ENCODE results near the gene PITPNC1.

Gene PITPNC1

GRCh38 chr17:67623767-67624166 lies 246.7 kb downstream of the PITPNC1 start:
- TF ChIP-seq POLR2AphosphoS5 (IDR thresholded peaks at IDR 0.05; ENCODE audit: low read depth, low read length) (no peak), TAF1 (IDR thresholded peaks at IDR 0.05; ENCODE audit: borderline replicate concordance, insufficient read depth, low read length) (no peak), SIN3A (IDR thresholded peaks at IDR 0.05; ENCODE audit: borderline replicate concordance, insufficient read depth, low read length) (no peak), FOXP2 (optimal IDR thresholded peaks at IDR 0.05; ENCODE audit: borderline replicate concordance, extremely low read depth, extremely low read length, insufficient read depth) (no peak), REST (IDR thresholded peaks at IDR 0.05; ENCODE audit: insufficient read depth in 1 of 2, low read depth in 2 of 2, low read length in 2 of 2) (no peak)

GRCh38 chr17:67624886-67625656 lies 248.0 kb downstream of the PITPNC1 start:
- TF ChIP-seq REST (IDR thresholded peaks at IDR 0.05; ENCODE audit: insufficient read depth in 1 of 2, low read depth in 2 of 2, low read length in 2 of 2) (no peak), FOXP2 (optimal IDR thresholded peaks at IDR 0.05; ENCODE audit: borderline replicate concordance, extremely low read depth, extremely low read length, insufficient read depth) (no peak), SIN3A (IDR thresholded peaks at IDR 0.05; ENCODE audit: borderline replicate concordance, insufficient read depth, low read length) (no peak), TAF1 (IDR thresholded peaks at IDR 0.05; ENCODE audit: borderline replicate concordance, insufficient read depth, low read length) (no peak), POLR2AphosphoS5 (IDR thresholded peaks at IDR 0.05; ENCODE audit: low read depth, low read length) (no peak)

- TF ChIP-seq TAF1 (IDR thresholded peaks at IDR 0.05; ENCODE audit: borderline replicate concordance, insufficient read depth, low read length) (no peak), POLR2AphosphoS5 (IDR thresholded peaks at IDR 0.05; ENCODE audit: low read depth, low read length) (no peak)
Measured at GRCh38 chr17:67625971-67626370, 248.9 kb downstream of the PITPNC1 start.

- TF ChIP-seq FOXP2 (optimal IDR thresholded peaks at IDR 0.05; ENCODE audit: borderline replicate concordance, extremely low read depth, extremely low read length, insufficient read depth) (peak; percentile 31), POLR2AphosphoS5 (IDR thresholded peaks at IDR 0.05; ENCODE audit: low read depth, low read length) (no peak)
Measured at GRCh38 chr17:67628580-67629013, 251.5 kb downstream of the PITPNC1 start.

- no peak for TF ChIP-seq SIN3A (IDR thresholded peaks at IDR 0.05; ENCODE audit: borderline replicate concordance, insufficient read depth, low read length)
Measured at GRCh38 chr17:67629971-67630320, 252.9 kb downstream of the PITPNC1 start.

- TF ChIP-seq SIN3A (IDR thresholded peaks at IDR 0.05; ENCODE audit: borderline replicate concordance, insufficient read depth, low read length) (no peak), POLR2AphosphoS5 (IDR thresholded peaks at IDR 0.05; ENCODE audit: low read depth, low read length) (no peak), REST (IDR thresholded peaks at IDR 0.05; ENCODE audit: insufficient read depth in 1 of 2, low read depth in 2 of 2, low read length in 2 of 2) (no peak), TAF1 (IDR thresholded peaks at IDR 0.05; ENCODE audit: borderline replicate concordance, insufficient read depth, low read length) (no peak), FOXP2 (optimal IDR thresholded peaks at IDR 0.05; ENCODE audit: borderline replicate concordance, extremely low read depth, extremely low read length, insufficient read depth) (no peak)
Measured at GRCh38 chr17:67632141-67632540, 255.1 kb downstream of the PITPNC1 start.

Measured in PFSK-1 (cell line).